DMS153 treated with DMSO at 0.1 percent for 48 hours (cell line): ENCODE data around the gene TWIST2.

Experiments used
- DNase-seq: peaks from one replicate; lab custom pipeline; 2025; ENCODE audit not compliant: unreplicated experiment; lab: John Stamatoyannopoulos, UW

TWIST2 gene

GRCh38 chr2:238936162-238937052 lies 88.5 kb downstream of the TWIST2 start:
- no peak for DNase-seq

- no peak for DNase-seq
These were observed 90.1 kb downstream of the TWIST2 start for GRCh38 chr2:238938003-238938400.

GRCh38 chr2:238938401-238939055 lies 90.6 kb downstream of the TWIST2 start:
- DNase-seq: no peak

GRCh38 chr2:238939074-238939473 lies 91.2 kb downstream of the TWIST2 start:
- DNase-seq: no peak

- DNase-seq: no peak
These were observed 91.9 kb downstream of the TWIST2 start for GRCh38 chr2:238939521-238940403.

- DNase-seq: no peak
These were observed 92.9 kb downstream of the TWIST2 start for GRCh38 chr2:238940806-238941205.

- no peak for DNase-seq
These were observed 93.4 kb downstream of the TWIST2 start for GRCh38 chr2:238941262-238941792.

GRCh38 chr2:238942080-238942725 lies 94.3 kb downstream of the TWIST2 start:
- no peak for DNase-seq

- DNase-seq: no peak
These were observed 94.9 kb downstream of the TWIST2 start for GRCh38 chr2:238942726-238943300.

GRCh38 chr2:238943338-238944067 lies 95.6 kb downstream of the TWIST2 start:
- no peak for DNase-seq

- no peak for DNase-seq
These were observed 97.7 kb downstream of the TWIST2 start for GRCh38 chr2:238945433-238946150.

- DNase-seq: no peak
These were observed 98.7 kb downstream of the TWIST2 start for GRCh38 chr2:238946318-238947242.

- DNase-seq: no peak
These were observed 99.4 kb downstream of the TWIST2 start for GRCh38 chr2:238947243-238947760.

- no peak for DNase-seq
These were observed 100.2 kb downstream of the TWIST2 start for GRCh38 chr2:238947920-238948710.

- DNase-seq: no peak
These were observed 101.1 kb downstream of the TWIST2 start for GRCh38 chr2:238948765-238949641.
